ENCODE measurements around the gene SALL1. TPM values are rescaled to one million over a fixed set of nuclear protein-coding genes. Genes with fewer than 3 reads are reported as not detected.

The SALL1 gene
- total and polyA plus RNA-seq, 2 of the 8 experiments (the other 6 are each of a cell fraction or from before 2014, with no cell fraction given): 33.7 to 56.8 TPM

- TF ChIP-seq RNF2 (IDR thresholded peaks at IDR 0.05; ENCODE audit: borderline replicate concordance, low read depth, low read length, missing control alignments, poor library complexity, severe bottlenecking) (no peak), SUZ12 (IDR thresholded peaks at IDR 0.05; ENCODE audit: low read length) (no peak), BACH1 (IDR thresholded peaks at IDR 0.05; ENCODE audit: low read length) (no peak), ASH2L (IDR thresholded peaks at IDR 0.05; ENCODE audit: low read length) (no peak)
Observed at GRCh38 chr16:51132490-51133115, 18.5 kb downstream of the SALL1 start (continued).

Measured in H1 (cell line).